KMS-11 (cell line): Measurements from ENCODE around the gene BNC2.

ENCODE experiments used
- H2AFZ ChIP-seq: fragments of 200-600 bp; sonication (generic); 2 replicates; pipeline ENCODE4 v1.6.1; 2016; ENCODE audit warnings: antibody characterized with exemption, mixed run types, low read depth
- H3K27ac ChIP-seq: fragments of 200-600 bp; sonication (generic); 2 replicates; pipeline ENCODE4 v1.6.1; 2016; ENCODE audit warnings: mild to moderate bottlenecking, mixed run types
- H3K27me3 ChIP-seq: fragments of 200-600 bp; sonication (generic); 2 replicates; pipeline ENCODE4 v1.6.1; 2017; ENCODE audit warnings: mild to moderate bottlenecking, low read depth, mixed run types, moderate library complexity; ENCODE audit not compliant: insufficient read depth
- H3K36me3 ChIP-seq: fragments of 200-600 bp; sonication (generic); 2 replicates; pipeline ENCODE4 v1.6.1; 2017; ENCODE audit warnings: mild to moderate bottlenecking, mixed run types; ENCODE audit not compliant: insufficient read depth
- H3K4me1 ChIP-seq: fragments of 200-600 bp; sonication (generic); 2 replicates; pipeline ENCODE4 v1.6.1; 2016; ENCODE audit warnings: mild to moderate bottlenecking, low read depth, mixed run types; ENCODE audit not compliant: poor library complexity, severe bottlenecking
- H3K4me2 ChIP-seq: fragments of 200-600 bp; sonication (generic); 2 replicates; pipeline ENCODE4 v1.7.0; 2016; ENCODE audit warnings: mild to moderate bottlenecking, mixed run types
- H3K4me3 ChIP-seq: fragments of 200-600 bp; sonication (generic); IDR thresholded peaks from 2 replicates; pipeline ENCODE4 v1.6.1; 2017; ENCODE audit warnings: low read depth, low read length, mixed read lengths; ENCODE audit not compliant: insufficient read depth
- H3K79me2 ChIP-seq: fragments of 200-600 bp; sonication (generic); 2 replicates; pipeline ENCODE4 v1.6.1; 2016; ENCODE audit warnings: low read depth, mixed run types; ENCODE audit not compliant: insufficient read depth
- H3K9ac ChIP-seq: fragments of 200-600 bp; sonication (generic); 2 replicates; pipeline ENCODE4 v1.6.1; 2016; ENCODE audit warnings: mild to moderate bottlenecking, mixed run types
- H4K20me1 ChIP-seq: fragments of 200-600 bp; sonication (generic); 2 replicates; pipeline ENCODE4 v1.6.1; 2016; ENCODE audit warnings: mild to moderate bottlenecking, mixed run types; ENCODE audit not compliant: insufficient read depth
- CTCF ChIP-seq: fragments of 200-600 bp; sonication (generic); conservative IDR thresholded peaks from 2 replicates; pipeline ENCODE4 v1.6.1; 2017; ENCODE audit warnings: low read depth, mild to moderate bottlenecking, antibody characterized with exemption, low read length, moderate library complexity, mixed read lengths

Gene BNC2

DNA sequence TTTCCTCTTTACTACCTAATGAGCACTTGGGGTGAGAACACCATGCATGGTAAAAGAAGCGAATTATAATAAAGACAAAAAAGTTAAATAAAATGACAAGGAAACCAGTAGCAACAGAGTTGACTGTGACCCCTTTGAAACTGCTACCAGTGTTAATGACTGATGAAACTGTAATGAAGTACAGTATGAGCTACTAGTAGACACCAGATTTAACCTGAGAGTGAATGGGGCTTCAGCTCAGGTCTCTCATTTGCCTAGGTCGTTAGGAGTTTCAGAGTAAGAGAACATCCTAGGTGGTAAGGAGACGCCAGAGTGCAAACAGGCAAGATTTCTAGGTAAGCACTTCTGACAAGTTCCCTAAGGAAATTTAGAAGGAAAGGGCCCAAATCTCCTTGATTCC is 346.4 kb downstream of the BNC2 start:
- H3K9ac ChIP-seq = no peak overlapping the region
- no peak overlapping the region for H3K4me2 ChIP-seq
- no peaks in the 10 kb centered on the region for H3K36me3 ChIP-seq
- no peaks in the 10 kb centered on the region for H4K20me1 ChIP-seq
- H3K4me1 ChIP-seq = no peaks in the 10 kb centered on the region
- no peak overlapping the region for H3K27ac ChIP-seq
- no peak overlapping the region for H2AFZ ChIP-seq
- H3K27me3 ChIP-seq = no peaks in the 10 kb centered on the region
- no peak for TF ChIP-seq CTCF
- H3K79me2 ChIP-seq = no peaks in the 10 kb centered on the region
- H3K4me3 ChIP-seq = no peak overlapping the region

- Histone ChIP-seq H3K9ac (no peak overlapping the region), H3K4me2 (no peak overlapping the region), H3K27me3 (no peaks in the 10 kb centered on the region), H2AFZ (no peak overlapping the region), H3K36me3 (no peaks in the 10 kb centered on the region), H3K4me1 (no peaks in the 10 kb centered on the region), H3K79me2 (no peaks in the 10 kb centered on the region), H3K4me3 (no peak overlapping the region), H3K27ac (no peak overlapping the region), H4K20me1 (no peaks in the 10 kb centered on the region)
- TF ChIP-seq CTCF = no peak
These were observed 348.5 kb downstream of the BNC2 start for GRCh38 chr9:16521868-16522411.

- Histone ChIP-seq H3K9ac (no peak overlapping the region), H3K27ac (no peak overlapping the region), H3K4me3 (no peak overlapping the region), H3K36me3 (no peaks in the 10 kb centered on the region), H3K27me3 (no peaks in the 10 kb centered on the region), H3K4me2 (no peak overlapping the region), H3K79me2 (no peaks in the 10 kb centered on the region), H4K20me1 (no peaks in the 10 kb centered on the region), H2AFZ (no peak overlapping the region), H3K4me1 (no peaks in the 10 kb centered on the region)
- TF ChIP-seq CTCF = no peak
These were observed 351.5 kb downstream of the BNC2 start for GRCh38 chr9:16519001-16519400.

DNA sequence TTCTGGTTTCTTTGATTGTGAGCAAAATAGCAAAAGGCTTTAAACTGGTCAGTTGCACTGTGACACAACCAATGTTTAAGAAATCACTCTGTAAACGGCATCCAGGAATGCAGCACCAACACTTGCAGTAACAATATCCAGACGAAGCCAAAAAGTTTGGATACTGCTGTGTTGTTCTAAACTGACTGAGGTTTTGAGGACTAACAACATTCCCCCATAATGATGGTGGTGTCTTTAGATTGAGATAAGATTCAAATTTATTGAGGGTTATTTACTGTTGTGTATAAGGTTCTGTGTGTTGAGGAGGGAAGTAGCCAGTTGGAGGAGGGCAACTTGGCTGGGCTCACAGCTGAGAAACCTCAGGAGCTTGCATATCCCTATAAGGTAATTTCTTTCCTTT is 353.6 kb downstream of the BNC2 start:
- Histone ChIP-seq H3K4me2 (no peak overlapping the region), H3K79me2 (no peaks in the 10 kb centered on the region), H3K9ac (no peak overlapping the region), H3K27ac (no peak overlapping the region), H4K20me1 (no peaks in the 10 kb centered on the region), H3K36me3 (no peaks in the 10 kb centered on the region), H3K27me3 (no peaks in the 10 kb centered on the region), H3K4me3 (no peak overlapping the region), H2AFZ (no peak overlapping the region), H3K4me1 (no peaks in the 10 kb centered on the region)
- no peak for TF ChIP-seq CTCF
